ENCODE results near the gene FBXO47. TPM values are rescaled to one million over a fixed set of nuclear protein-coding genes. Genes with fewer than 3 reads are reported as not detected.

The FBXO47 gene
- polyA plus RNA-seq, 1 donor: not detected

DNA sequence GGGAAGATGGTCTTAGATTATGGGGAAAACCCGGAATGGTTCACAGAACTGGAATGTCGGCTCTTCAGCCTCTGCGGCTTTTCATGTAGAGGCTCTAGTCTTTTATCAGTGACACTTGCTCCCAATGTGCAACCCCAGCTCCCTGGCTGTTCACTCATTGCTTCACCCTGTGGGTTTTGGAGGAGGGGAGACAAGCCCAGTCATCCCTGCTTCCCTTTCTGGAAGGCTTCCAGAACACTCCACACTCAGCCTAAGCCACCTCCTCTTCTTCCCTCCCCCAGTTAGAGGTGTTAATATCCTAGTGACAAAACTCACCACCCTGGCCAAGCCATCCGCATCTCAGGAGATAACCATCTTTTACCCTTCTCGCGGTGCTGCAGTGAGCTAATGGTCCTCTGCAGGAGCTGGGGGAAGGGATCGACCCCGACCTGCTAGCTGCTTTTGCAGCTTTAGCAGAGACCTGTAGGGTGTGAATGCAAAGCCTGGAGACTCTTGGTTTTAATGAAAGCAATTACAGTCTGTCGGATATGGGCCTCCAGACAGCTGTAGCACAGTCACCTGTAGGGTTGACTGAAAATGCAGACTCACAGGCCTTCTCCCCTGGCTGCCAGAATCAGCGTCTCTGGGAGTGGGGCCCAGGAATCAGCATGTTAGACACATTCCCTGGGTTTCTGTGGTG, 66.1 kb downstream of the FBXO47 start:
- H3K4me1 ChIP-seq (ENCODE audit: control insufficient read depth, insufficient read depth, low read length): peaks cover 43% of the 10 kb centered on the region
- whole genome bisulfite sequencing (ENCODE audit: insufficient coverage, low lambda C conversion rate): no CpG with 5 or more reads among the region's 10 CpGs
- H3K9me3 ChIP-seq (ENCODE audit: control insufficient read depth, low read depth, low read length): no peaks in the 10 kb centered on the region
- peaks cover 80% of the 10 kb centered on the region for H3K36me3 ChIP-seq (ENCODE audit: control insufficient read depth, insufficient read depth, low read length)
- H3K27ac ChIP-seq (ENCODE audit: low read length): peak overlapping the region; percentile 13
- H3K4me3 ChIP-seq (ENCODE audit: low read length): no peak overlapping the region
- H3K27me3 ChIP-seq (ENCODE audit: control insufficient read depth, insufficient read depth, low read length): no peaks in the 10 kb centered on the region
- DNase-seq: no peak

DNA sequence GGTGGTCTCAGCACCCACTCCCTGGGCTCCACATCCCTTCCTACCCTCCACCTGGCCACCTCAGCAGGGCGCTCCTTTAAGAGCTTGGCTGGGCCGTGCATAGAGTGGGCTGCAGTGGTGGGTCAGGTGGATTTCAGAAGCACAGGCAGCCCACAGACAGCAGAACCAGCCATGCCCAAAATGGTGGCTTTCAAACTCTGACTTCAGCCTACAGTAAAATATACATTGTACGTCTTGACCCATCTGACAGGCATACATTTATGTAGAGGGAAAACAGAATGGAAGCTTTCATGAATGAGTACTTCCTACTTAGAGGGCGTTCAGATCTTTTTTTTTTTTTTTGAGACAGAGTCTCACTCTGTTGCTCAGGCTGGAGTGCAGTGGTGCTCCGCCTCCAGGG, 67.8 kb downstream of the FBXO47 start:
- peaks cover 81% of the 10 kb centered on the region for H3K36me3 ChIP-seq (ENCODE audit: control insufficient read depth, insufficient read depth, low read length)
- WGBS (ENCODE audit: insufficient coverage, low lambda C conversion rate): no CpG with 5 or more reads among the region's 5 CpGs
- peaks cover 47% of the 10 kb centered on the region for H3K4me1 ChIP-seq (ENCODE audit: control insufficient read depth, insufficient read depth, low read length)

DNA sequence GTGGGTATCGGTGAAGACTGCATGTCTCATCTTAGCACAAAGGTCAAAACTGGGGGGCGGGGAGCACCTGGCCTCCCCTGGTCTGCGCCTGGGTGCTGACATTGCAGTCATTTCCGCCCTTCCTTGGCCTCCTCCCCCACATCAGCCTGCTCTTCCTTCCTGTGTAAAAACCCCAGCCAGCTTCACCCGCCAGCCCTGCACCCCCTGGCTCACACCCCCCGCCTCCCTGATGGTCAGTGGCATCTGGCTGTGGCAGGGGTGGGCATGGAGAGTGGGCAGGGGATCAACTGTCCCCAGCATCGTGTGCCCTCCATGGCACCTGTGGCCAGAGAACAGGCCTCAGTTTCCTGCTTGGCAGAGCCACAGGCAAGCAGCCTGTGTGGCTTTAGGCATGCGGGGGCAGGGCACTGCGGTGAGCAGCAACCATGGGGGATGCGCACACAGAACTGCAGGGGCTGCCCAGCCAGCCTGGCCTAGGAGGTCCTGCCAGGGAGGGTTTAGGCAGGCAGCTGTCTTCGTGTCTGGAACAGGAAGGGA, 68.3 kb downstream of the FBXO47 start:
- Histone ChIP-seq H3K36me3 (ENCODE audit: control insufficient read depth, insufficient read depth, low read length) (peaks cover 81% of the 10 kb centered on the region), H3K9me3 (ENCODE audit: control insufficient read depth, low read depth, low read length) (no peaks in the 10 kb centered on the region), H3K4me3 (ENCODE audit: low read length) (no peak overlapping the region), H3K27ac (ENCODE audit: low read length) (peak overlapping the region; percentile 94), H3K27me3 (ENCODE audit: control insufficient read depth, insufficient read depth, low read length) (no peaks in the 10 kb centered on the region), H3K4me1 (ENCODE audit: control insufficient read depth, insufficient read depth, low read length) (peaks cover 47% of the 10 kb centered on the region)
- no CpG with 5 or more reads among the region's 11 CpGs for WGBS (ENCODE audit: insufficient coverage, low lambda C conversion rate)
- DNase-seq: peak; percentile 87 to 92

More for the DNA sequence above, 67.8 kb downstream of the FBXO47 start:
- peak overlapping the region; percentile 94 for H3K27ac ChIP-seq (ENCODE audit: low read length)
- no peak for DNase-seq
- H3K4me3 ChIP-seq (ENCODE audit: low read length): no peak overlapping the region
- no peaks in the 10 kb centered on the region for H3K27me3 ChIP-seq (ENCODE audit: control insufficient read depth, insufficient read depth, low read length)
- no peaks in the 10 kb centered on the region for H3K9me3 ChIP-seq (ENCODE audit: control insufficient read depth, low read depth, low read length)

DNA sequence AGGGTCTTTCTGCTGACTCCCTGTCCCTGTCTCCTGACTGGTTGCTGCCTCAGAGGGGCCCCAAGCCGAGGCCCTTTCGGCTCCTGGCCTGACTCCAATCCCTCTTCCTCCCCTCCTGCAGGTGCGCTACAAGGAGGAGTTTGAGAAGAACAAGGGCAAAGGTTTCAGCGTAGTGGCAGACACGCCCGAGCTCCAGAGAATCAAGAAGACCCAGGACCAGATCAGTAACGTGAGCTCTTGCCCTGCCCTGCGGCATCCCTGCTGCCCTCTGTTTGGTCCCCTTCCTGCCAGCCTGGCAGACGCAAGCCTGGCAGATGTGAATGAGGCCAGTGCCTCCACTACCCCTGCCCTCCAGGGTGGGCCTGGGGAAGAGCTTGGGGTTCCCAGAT, 68.9 kb downstream of the FBXO47 start:
- no CpG with 5 or more reads among the region's 9 CpGs for WGBS (ENCODE audit: insufficient coverage, low lambda C conversion rate)
- peak overlapping the region; percentile 94 for H3K27ac ChIP-seq (ENCODE audit: low read length)
- H3K27me3 ChIP-seq (ENCODE audit: control insufficient read depth, insufficient read depth, low read length): no peaks in the 10 kb centered on the region
- peaks cover 47% of the 10 kb centered on the region for H3K4me1 ChIP-seq (ENCODE audit: control insufficient read depth, insufficient read depth, low read length)
- H3K4me3 ChIP-seq (ENCODE audit: low read length): no peak overlapping the region
- H3K36me3 ChIP-seq (ENCODE audit: control insufficient read depth, insufficient read depth, low read length): peaks cover 82% of the 10 kb centered on the region
- peak; percentile 87 to 96 for DNase-seq
- H3K9me3 ChIP-seq (ENCODE audit: control insufficient read depth, low read depth, low read length): no peaks in the 10 kb centered on the region

DNA sequence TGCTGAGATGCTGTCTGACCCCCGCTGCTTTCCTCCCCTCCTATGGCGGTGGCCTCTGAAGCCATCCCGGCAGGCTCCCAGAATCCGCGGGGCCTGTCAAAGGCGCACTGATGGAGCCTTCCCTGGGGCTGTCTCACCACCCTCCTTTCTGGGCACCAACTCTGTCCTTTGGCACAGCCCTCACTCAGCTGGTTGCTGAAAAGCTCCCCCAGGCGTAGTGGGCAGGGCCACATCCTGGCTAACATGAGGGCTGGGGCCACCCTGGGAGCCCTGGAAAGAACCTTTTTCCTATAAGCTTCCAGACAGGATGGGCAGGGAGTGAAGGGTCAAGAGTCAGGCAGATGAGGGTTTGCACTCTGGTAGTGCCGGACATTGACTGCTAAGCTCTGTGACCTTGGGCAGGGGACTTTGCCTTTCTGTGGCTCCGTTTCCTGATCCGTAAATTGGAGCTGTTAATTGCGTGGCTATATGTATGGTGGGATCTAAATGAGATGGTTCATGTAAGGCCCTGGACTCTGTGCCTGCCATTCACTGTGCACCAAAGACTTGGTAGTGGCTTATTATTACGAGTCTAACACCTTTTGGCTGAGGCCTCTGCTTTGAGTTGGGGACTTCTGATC, 69.4 kb downstream of the FBXO47 start:
- Histone ChIP-seq H3K4me3 (ENCODE audit: low read length) (no peak overlapping the region), H3K27ac (ENCODE audit: low read length) (peak overlapping the region; percentile 94), H3K9me3 (ENCODE audit: control insufficient read depth, low read depth, low read length) (no peaks in the 10 kb centered on the region), H3K36me3 (ENCODE audit: control insufficient read depth, insufficient read depth, low read length) (peaks cover 82% of the 10 kb centered on the region), H3K27me3 (ENCODE audit: control insufficient read depth, insufficient read depth, low read length) (no peaks in the 10 kb centered on the region), H3K4me1 (ENCODE audit: control insufficient read depth, insufficient read depth, low read length) (peaks cover 50% of the 10 kb centered on the region)
- WGBS (ENCODE audit: insufficient coverage, low lambda C conversion rate): no CpG with 5 or more reads among the region's 12 CpGs
- no peak for DNase-seq

DNA sequence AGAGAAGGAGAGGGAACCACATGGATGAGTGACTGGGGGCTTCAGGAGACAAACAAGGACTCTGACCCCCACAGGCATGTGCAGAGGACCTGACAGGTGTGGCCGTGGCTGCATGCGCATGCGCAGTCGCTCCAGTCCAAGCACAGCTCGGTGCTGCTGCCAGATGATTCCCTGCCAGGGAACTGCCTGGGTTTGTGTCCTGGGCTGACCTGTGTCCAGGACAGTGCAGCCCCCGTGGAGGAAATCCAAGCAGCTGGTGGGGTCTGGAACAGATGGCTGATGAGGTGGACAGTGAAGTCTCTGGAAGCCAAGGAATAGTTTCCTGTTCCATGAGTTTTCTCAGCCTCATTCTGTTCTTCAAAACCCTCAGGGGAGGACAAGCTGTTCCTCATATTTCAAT, 70.0 kb downstream of the FBXO47 start:
- no CpG with 5 or more reads among the region's 6 CpGs for WGBS (ENCODE audit: insufficient coverage, low lambda C conversion rate)
- peak in 1 of 2 donors; percentile 72 for DNase-seq
- H3K27me3 ChIP-seq (ENCODE audit: control insufficient read depth, insufficient read depth, low read length): no peaks in the 10 kb centered on the region
- H3K27ac ChIP-seq (ENCODE audit: low read length): peak overlapping the region; percentile 94
- no peak overlapping the region for H3K4me3 ChIP-seq (ENCODE audit: low read length)
- no peaks in the 10 kb centered on the region for H3K9me3 ChIP-seq (ENCODE audit: control insufficient read depth, low read depth, low read length)
- H3K36me3 ChIP-seq (ENCODE audit: control insufficient read depth, insufficient read depth, low read length): peaks cover 84% of the 10 kb centered on the region
- H3K4me1 ChIP-seq (ENCODE audit: control insufficient read depth, insufficient read depth, low read length): peaks cover 53% of the 10 kb centered on the region

DNA sequence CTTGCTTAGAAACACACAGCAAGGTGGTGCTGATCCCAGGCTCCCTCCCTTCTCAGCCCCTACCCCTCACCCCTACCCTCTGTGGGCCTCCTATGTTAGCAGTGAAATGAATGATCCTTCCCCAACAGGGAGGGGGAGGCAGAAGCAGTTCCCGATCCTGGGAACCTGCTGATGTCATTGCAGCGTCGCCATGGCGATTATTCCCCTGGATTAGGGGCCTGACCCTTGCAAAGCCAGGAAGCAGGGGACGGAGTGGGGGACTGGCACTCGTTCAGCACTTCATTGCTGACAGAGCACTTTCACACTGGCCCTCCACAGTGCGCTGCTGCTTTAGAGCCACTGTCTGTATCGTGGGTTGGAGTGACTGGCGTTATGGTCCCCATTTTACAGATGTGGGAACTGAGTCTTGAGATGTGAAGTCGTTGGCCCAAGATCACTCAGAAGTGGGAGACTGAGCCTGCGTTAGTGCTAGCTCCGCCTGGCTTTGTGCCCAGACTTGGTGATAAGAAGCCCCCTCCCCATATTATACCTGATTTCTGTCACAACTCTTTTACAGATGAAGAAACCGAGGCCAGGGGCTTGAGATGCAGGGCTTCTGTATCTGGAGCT, 70.8 kb downstream of the FBXO47 start:
- H3K9me3 ChIP-seq (ENCODE audit: control insufficient read depth, low read depth, low read length): no peaks in the 10 kb centered on the region
- no peaks in the 10 kb centered on the region for H3K27me3 ChIP-seq (ENCODE audit: control insufficient read depth, insufficient read depth, low read length)
- H3K27ac ChIP-seq (ENCODE audit: low read length): peak overlapping the region; percentile 94
- peaks cover 88% of the 10 kb centered on the region for H3K36me3 ChIP-seq (ENCODE audit: control insufficient read depth, insufficient read depth, low read length)
- DNase-seq: no peak
- no CpG with 5 or more reads among the region's 13 CpGs for WGBS (ENCODE audit: insufficient coverage, low lambda C conversion rate)
- H3K4me1 ChIP-seq (ENCODE audit: control insufficient read depth, insufficient read depth, low read length): peaks cover 53% of the 10 kb centered on the region
- no peak overlapping the region for H3K4me3 ChIP-seq (ENCODE audit: low read length)

DNA sequence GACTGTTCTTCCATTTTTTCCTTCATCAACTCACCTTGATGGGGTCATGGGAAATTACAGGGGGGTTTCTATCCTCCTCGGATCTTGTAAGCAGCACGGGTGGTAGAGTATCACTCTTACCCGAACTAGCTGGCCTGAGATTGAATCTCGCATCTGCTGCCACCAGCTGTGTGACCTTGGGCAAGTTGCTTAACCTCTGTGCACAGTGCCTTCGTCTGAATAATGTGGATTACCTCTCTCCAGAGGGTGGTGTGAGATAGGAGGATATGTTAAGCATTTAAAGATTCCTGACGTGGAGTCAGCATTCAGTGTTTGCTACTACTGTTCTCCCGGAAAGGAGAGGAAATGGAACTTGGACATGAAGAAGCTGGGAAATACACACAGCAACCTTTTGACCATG, 72.9 kb downstream of the FBXO47 start:
- Histone ChIP-seq H3K36me3 (ENCODE audit: control insufficient read depth, insufficient read depth, low read length) (peaks cover 90% of the 10 kb centered on the region), H3K4me3 (ENCODE audit: low read length) (no peak overlapping the region), H3K27ac (ENCODE audit: low read length) (peak overlapping the region; percentile 28), H3K9me3 (ENCODE audit: control insufficient read depth, low read depth, low read length) (no peaks in the 10 kb centered on the region), H3K4me1 (ENCODE audit: control insufficient read depth, insufficient read depth, low read length) (peaks cover 48% of the 10 kb centered on the region), H3K27me3 (ENCODE audit: control insufficient read depth, insufficient read depth, low read length) (no peaks in the 10 kb centered on the region)
- WGBS (ENCODE audit: insufficient coverage, low lambda C conversion rate): no CpG with 5 or more reads among the region's 7 CpGs
- DNase-seq: no peak

DNA sequence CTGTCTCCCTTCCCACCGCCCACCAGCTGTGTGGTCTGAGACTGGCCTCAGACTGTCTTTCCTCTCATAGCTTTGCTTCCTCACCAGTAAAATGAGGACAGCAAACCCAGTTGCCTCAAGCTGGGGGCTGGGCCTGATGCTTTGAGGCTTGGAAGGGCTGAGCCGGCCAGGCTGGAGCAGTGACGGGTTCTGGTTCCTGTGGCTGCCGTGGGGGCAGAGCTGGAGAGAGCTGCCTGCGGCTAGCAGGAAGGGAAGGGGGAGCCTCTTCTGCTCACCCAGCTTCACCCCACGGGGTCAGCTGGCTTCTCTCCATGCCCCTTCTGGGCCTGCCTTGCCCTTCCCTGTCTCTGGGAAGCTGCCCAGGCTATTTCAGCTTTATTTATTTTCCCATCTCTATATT, 73.6 kb downstream of the FBXO47 start:
- no peak for DNase-seq

DNA sequence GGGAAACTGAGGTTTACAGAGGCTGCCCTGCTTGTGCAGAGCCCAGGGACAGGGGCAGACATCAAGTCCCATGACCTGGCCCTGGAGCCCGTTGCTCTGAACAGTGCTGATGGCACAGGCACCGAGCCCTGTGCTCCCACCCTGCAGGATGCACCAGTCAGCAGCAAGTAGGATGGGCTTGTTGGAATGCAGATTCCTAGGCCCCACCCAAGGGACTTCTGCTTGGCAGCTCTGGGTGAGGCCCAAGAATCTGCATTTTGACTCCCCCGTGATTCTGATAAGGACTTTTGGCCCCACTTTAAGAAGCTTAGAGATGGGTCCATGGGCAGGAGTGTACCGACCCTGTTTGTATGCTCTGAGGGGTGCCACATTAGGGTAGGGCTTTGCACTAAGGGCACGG, 74.1 kb downstream of the FBXO47 start:
- H3K27ac ChIP-seq (ENCODE audit: low read length): no peak overlapping the region
- H3K9me3 ChIP-seq (ENCODE audit: control insufficient read depth, low read depth, low read length): no peaks in the 10 kb centered on the region
- no peak overlapping the region for H3K4me3 ChIP-seq (ENCODE audit: low read length)
- no CpG with 5 or more reads among the region's 5 CpGs for WGBS (ENCODE audit: insufficient coverage, low lambda C conversion rate)
- H3K36me3 ChIP-seq (ENCODE audit: control insufficient read depth, insufficient read depth, low read length): peaks cover 90% of the 10 kb centered on the region
- no peaks in the 10 kb centered on the region for H3K27me3 ChIP-seq (ENCODE audit: control insufficient read depth, insufficient read depth, low read length)
- peaks cover 36% of the 10 kb centered on the region for H3K4me1 ChIP-seq (ENCODE audit: control insufficient read depth, insufficient read depth, low read length)
- DNase-seq: no peak

More for the DNA sequence above, 73.6 kb downstream of the FBXO47 start:
- Histone ChIP-seq H3K36me3 (ENCODE audit: control insufficient read depth, insufficient read depth, low read length) (peaks cover 90% of the 10 kb centered on the region), H3K27me3 (ENCODE audit: control insufficient read depth, insufficient read depth, low read length) (no peaks in the 10 kb centered on the region), H3K4me1 (ENCODE audit: control insufficient read depth, insufficient read depth, low read length) (peaks cover 41% of the 10 kb centered on the region), H3K4me3 (ENCODE audit: low read length) (no peak overlapping the region), H3K27ac (ENCODE audit: low read length) (no peak overlapping the region), H3K9me3 (ENCODE audit: control insufficient read depth, low read depth, low read length) (no peaks in the 10 kb centered on the region)
- WGBS (ENCODE audit: insufficient coverage, low lambda C conversion rate): no CpG with 5 or more reads among the region's 6 CpGs
